Mesothelial cell of epicardium (in vitro differentiated cells): ENCODE results near the gene ANAPC2. TPM values are rescaled to one million over a fixed set of nuclear protein-coding genes. Genes with fewer than 3 reads are reported as not detected.
A peak's percentile ranks its signal among the peaks of the same experiment; 100 is the strongest.

Experiments used
- DNase-seq, 2 experiments: peaks; one replicate each; pipeline ENCODE4 v3.0.0; 2021; ENCODE audit warnings: low spot score in 2 of 2; ENCODE audit not compliant: unreplicated experiment in 2 of 2
- H3K27ac Mint-ChIP-seq: 2 replicates; pipeline ENCODE4 v1.8.0; 2021; ENCODE audit warnings: mixed read lengths
- H3K27me3 Mint-ChIP-seq: 2 replicates; pipeline ENCODE4 v1.8.0; 2021; ENCODE audit warnings: low read depth, mixed read lengths
- H3K36me3 Mint-ChIP-seq: 2 replicates; pipeline ENCODE4 v1.8.0; 2021; ENCODE audit warnings: mixed read lengths
- H3K4me1 Mint-ChIP-seq: 2 replicates; pipeline ENCODE4 v1.8.0; 2021; ENCODE audit warnings: mixed read lengths
- H3K4me3 Mint-ChIP-seq: 2 replicates; pipeline ENCODE4 v1.8.0; 2021; ENCODE audit warnings: mild to moderate bottlenecking, moderate library complexity, mixed read lengths
- H3K9me3 Mint-ChIP-seq: 2 replicates; pipeline ENCODE4 v1.8.0; 2021; ENCODE audit warnings: mixed read lengths
- CTCF ChIP-seq: fragments of 200-600 bp; sonication (generic); IDR thresholded peaks from one replicate; pipeline ENCODE4 v1.5.0; 2021; ENCODE audit warnings: antibody characterized with exemption; ENCODE audit not compliant: unreplicated experiment
- total RNA-seq: library from RNA; stranded (reverse); gene quantifications from 3 replicates; pipeline ENCODE4 v1.2.1, GENCODE V29; 2021

The ANAPC2 gene
- total RNA-seq, 1 donor from 2014 or later = 89.3 TPM

GRCh38 chr9:137219757-137220316, 31.5 kb upstream of the ANAPC2 start:
- H3K4me3 Mint-ChIP-seq = peak overlapping the region; percentile 24
- peaks cover 2% of the 10 kb centered on the region for H3K27me3 Mint-ChIP-seq
- H3K27ac Mint-ChIP-seq = no peak overlapping the region
- peaks cover 6% of the 10 kb centered on the region for H3K4me1 Mint-ChIP-seq
- DNase-seq = no peak
- H3K36me3 Mint-ChIP-seq = no peaks in the 10 kb centered on the region
- TF ChIP-seq CTCF = no peak
- H3K9me3 Mint-ChIP-seq = no peaks in the 10 kb centered on the region

GRCh38 chr9:137218754-137219271, 30.5 kb upstream of the ANAPC2 start:
- Mint-ChIP-seq H3K4me3 (no peak overlapping the region), H3K27ac (no peak overlapping the region)

GRCh38 chr9:137218212-137218753, 29.9 kb upstream of the ANAPC2 start:
- H3K4me3 Mint-ChIP-seq = no peak overlapping the region

More at GRCh38 chr9:137218754-137219271, 30.5 kb upstream of the ANAPC2 start:
- peaks cover 6% of the 10 kb centered on the region for H3K4me1 Mint-ChIP-seq
- no peaks in the 10 kb centered on the region for H3K9me3 Mint-ChIP-seq
- H3K27me3 Mint-ChIP-seq = peaks cover 2% of the 10 kb centered on the region
- H3K36me3 Mint-ChIP-seq = no peaks in the 10 kb centered on the region
- DNase-seq = no peak
- TF ChIP-seq CTCF = no peak

GRCh38 chr9:137217276-137218211, 29.2 kb upstream of the ANAPC2 start:
- DNase-seq = peak in 1 of 2 experiments; percentile 70
- H3K27ac Mint-ChIP-seq = peak overlapping the region; percentile 83

More at GRCh38 chr9:137218212-137218753, 29.9 kb upstream of the ANAPC2 start:
- DNase-seq = no peak
- Mint-ChIP-seq H3K9me3 (no peaks in the 10 kb centered on the region), H3K4me1 (peaks cover 6% of the 10 kb centered on the region), H3K27ac (no peak overlapping the region), H3K36me3 (no peaks in the 10 kb centered on the region), H3K27me3 (peaks cover 2% of the 10 kb centered on the region)
- TF ChIP-seq CTCF = no peak

More at GRCh38 chr9:137217276-137218211, 29.2 kb upstream of the ANAPC2 start:
- Mint-ChIP-seq H3K36me3 (peaks cover 3% of the 10 kb centered on the region), H3K4me3 (peak overlapping the region; percentile 51), H3K4me1 (peaks cover 4% of the 10 kb centered on the region), H3K9me3 (no peaks in the 10 kb centered on the region), H3K27me3 (no peaks in the 10 kb centered on the region)
- TF ChIP-seq CTCF = no peak
